Measurements from ENCODE around the gene GSTCD.

DNA sequence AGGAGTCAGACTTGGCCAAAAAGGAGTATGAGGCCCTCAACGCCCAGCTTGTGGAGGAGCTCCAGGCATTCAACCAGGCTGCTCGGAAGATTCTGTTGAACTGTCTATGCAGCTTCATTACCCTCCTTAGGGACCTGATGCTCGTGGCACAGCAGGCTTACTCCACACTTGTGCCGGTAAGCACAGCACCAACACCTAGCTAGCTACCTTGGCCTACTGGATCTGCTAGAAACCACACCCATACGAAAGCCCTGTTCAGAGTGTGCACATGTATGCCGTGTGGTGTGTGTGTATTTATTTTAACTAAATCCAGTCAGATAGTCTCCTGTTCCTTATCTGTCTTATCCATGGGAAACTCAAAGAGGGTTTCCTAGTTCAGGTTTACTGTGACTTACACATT, 49.4 kb upstream of the GSTCD start:
- TF ChIP-seq, protein P1, sequence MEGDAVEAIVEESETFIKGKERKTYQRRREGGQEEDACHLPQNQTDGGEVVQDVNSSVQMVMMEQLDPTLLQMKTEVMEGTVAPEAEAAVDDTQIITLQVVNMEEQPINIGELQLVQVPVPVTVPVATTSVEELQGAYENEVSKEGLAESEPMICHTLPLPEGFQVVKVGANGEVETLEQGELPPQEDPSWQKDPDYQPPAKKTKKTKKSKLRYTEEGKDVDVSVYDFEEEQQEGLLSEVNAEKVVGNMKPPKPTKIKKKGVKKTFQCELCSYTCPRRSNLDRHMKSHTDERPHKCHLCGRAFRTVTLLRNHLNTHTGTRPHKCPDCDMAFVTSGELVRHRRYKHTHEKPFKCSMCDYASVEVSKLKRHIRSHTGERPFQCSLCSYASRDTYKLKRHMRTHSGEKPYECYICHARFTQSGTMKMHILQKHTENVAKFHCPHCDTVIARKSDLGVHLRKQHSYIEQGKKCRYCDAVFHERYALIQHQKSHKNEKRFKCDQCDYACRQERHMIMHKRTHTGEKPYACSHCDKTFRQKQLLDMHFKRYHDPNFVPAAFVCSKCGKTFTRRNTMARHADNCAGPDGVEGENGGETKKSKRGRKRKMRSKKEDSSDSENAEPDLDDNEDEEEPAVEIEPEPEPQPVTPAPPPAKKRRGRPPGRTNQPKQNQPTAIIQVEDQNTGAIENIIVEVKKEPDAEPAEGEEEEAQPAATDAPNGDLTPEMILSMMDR (conservative IDR thresholded peaks at IDR 0.05; ENCODE audit: low read length) = no peak
- no peak for TF ChIP-seq EZH2phosphoT487 (IDR thresholded peaks at IDR 0.05; ENCODE audit: borderline replicate concordance, low read depth, low read length)

Data from OCI-LY7 (cell line).